ENCODE measurements around the gene MCEE.

The MCEE gene

GRCh38 chr2:71074893-71075395 lies 55.1 kb downstream of the MCEE start:
- DNase-seq (ENCODE audit: low read depth): no peak
- H3K4me3 ChIP-seq (replicated peaks; ENCODE audit: low read depth, low read length): no peak overlapping the region
- TF ChIP-seq, protein P1, sequence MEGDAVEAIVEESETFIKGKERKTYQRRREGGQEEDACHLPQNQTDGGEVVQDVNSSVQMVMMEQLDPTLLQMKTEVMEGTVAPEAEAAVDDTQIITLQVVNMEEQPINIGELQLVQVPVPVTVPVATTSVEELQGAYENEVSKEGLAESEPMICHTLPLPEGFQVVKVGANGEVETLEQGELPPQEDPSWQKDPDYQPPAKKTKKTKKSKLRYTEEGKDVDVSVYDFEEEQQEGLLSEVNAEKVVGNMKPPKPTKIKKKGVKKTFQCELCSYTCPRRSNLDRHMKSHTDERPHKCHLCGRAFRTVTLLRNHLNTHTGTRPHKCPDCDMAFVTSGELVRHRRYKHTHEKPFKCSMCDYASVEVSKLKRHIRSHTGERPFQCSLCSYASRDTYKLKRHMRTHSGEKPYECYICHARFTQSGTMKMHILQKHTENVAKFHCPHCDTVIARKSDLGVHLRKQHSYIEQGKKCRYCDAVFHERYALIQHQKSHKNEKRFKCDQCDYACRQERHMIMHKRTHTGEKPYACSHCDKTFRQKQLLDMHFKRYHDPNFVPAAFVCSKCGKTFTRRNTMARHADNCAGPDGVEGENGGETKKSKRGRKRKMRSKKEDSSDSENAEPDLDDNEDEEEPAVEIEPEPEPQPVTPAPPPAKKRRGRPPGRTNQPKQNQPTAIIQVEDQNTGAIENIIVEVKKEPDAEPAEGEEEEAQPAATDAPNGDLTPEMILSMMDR (IDR thresholded peaks at IDR 0.05; ENCODE audit: low read length, missing control alignments): no peak

GRCh38 chr2:71073475-71073874 lies 56.6 kb downstream of the MCEE start:
- DNase-seq (ENCODE audit: low read depth): no peak
- H3K4me3 ChIP-seq (replicated peaks; ENCODE audit: low read depth, low read length): no peak overlapping the region
- TF ChIP-seq, protein P1 (IDR thresholded peaks at IDR 0.05; ENCODE audit: low read length, missing control alignments): no peak

- TF ChIP-seq, protein P1 (IDR thresholded peaks at IDR 0.05; ENCODE audit: low read length, missing control alignments): no peak
- no peak overlapping the region for H3K4me3 ChIP-seq (replicated peaks; ENCODE audit: low read depth, low read length)
Measured at GRCh38 chr2:71072492-71072891, 57.5 kb downstream of the MCEE start.

GRCh38 chr2:71071681-71072398 lies 58.2 kb downstream of the MCEE start:
- no peak overlapping the region for H3K4me3 ChIP-seq (replicated peaks; ENCODE audit: low read depth, low read length)
- TF ChIP-seq, protein P1 (IDR thresholded peaks at IDR 0.05; ENCODE audit: low read length, missing control alignments): no peak
- DNase-seq (ENCODE audit: low read depth): no peak

More at GRCh38 chr2:71072492-71072891, 57.5 kb downstream of the MCEE start:
- DNase-seq (ENCODE audit: low read depth): no peak

DNA sequence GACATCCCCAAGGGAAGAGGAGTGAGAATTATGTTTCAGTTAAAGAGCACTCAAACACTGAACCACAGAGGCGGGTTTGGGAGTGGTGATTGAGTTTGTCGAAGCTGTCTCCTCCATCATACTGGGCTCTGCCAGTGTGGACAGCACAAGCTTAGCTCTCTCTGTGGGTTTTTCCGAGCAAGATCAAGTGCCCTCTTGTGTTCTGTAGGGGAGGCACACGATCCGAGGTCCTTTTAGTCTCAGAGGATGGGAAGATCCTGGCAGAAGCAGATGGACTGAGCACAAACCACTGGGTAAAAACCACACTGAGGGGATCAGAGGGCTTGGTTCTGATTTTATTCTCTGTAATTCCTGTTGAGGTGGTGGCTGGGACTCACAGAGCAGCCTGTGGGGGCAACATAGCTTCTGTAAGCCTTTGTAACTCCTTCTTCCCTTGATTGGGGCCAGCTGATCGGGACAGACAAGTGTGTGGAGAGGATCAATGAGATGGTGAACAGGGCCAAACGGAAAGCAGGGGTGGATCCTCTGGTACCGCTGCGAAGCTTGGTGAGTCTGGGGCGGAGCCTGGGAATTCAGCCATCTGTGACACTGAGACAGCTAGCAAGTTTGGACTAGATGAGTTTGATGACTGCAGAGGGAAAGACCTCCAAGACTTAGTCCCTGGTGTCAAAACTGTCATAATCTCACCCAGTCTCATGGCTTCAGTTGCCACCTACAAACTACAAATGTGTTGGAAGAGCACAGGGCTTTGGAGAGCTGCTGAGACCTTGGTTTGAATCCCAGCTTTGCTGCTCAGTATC lies 59.5 kb downstream of the MCEE start:
- H3K4me3 ChIP-seq (replicated peaks; ENCODE audit: low read depth, low read length): no peak overlapping the region
- DNase-seq (ENCODE audit: low read depth): peak; percentile 55
- TF ChIP-seq, protein P1 (IDR thresholded peaks at IDR 0.05; ENCODE audit: low read length, missing control alignments): peak; percentile 43

- TF ChIP-seq, protein P1 (IDR thresholded peaks at IDR 0.05; ENCODE audit: low read length, missing control alignments): no peak
- DNase-seq (ENCODE audit: low read depth): no peak
- H3K4me3 ChIP-seq (replicated peaks; ENCODE audit: low read depth, low read length): peak overlapping the region; percentile 91
Measured at GRCh38 chr2:71069376-71069775, 60.7 kb downstream of the MCEE start.
